ENCODE measurements around the gene QRICH1. TPM values are rescaled to one million over a fixed set of nuclear protein-coding genes. Genes with fewer than 3 reads are reported as not detected.

Gene QRICH1
- total and polyA plus RNA-seq, 2 of the 13 experiments (the other 11 are each of a cell fraction or from before 2014, with no cell fraction given) = 52.6 to 102 TPM

DNA sequence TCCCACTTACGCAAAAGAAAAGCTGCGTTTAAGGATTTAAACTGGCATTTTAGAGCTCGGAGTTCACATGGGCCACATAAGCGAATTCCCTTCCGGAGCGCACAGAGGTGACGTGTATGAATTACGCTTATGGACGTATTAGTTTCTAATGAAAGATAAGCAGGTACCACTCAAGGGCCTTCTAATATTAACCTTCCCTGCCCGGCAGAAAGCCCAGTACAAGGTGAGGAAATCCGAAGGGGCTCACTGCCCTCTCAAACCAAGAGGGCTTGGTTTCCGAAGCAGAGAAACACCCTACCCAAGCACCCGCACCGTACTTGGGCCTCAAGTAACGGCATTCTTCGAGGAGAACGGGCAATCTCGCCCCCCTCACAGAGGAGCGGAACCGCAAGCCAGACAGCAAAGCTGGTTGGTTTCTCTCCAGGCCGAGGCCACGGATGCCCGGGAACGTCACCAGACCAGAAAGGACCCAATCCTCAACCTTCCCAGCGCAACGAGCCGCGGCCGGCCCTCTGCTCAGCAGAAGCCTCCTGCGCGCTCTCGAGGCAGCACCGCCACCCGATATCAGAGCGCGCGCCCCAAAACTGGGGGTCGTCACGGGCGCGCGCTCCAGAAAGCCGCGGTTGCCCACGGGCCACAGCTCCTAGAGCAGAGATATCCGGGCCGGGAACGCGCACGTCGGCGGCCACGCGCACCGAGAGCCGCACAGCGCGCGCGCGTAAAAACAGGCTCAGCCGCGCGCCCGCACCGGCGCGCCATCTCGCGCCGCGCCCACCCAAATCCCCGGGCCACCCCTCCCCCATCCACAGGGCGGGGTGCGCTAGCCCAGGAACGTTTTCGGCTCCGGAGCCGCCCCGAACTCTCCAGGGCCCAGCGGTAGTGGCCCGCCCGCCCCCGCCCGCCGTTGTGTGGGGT is 676 bp downstream of the QRICH1 start (continued):
- TF ChIP-seq KDM2A (CRISPR knock-in tag; IDR thresholded peaks at IDR 0.05; ENCODE audit: borderline replicate concordance, low read depth) = no peak
- TF ChIP-seq REPIN1 (CRISPR knock-in tag; IDR thresholded peaks at IDR 0.05; ENCODE audit: borderline replicate concordance, low read depth) = no peak
- 0 out of 2 replicates have a peak, but pooled peaks have one; percentile 3 for TF ChIP-seq ZFX (CRISPR knock-in tag; IDR thresholded peaks at IDR 0.05; ENCODE audit: low read depth)
- no peak for TF ChIP-seq RARG (CRISPR knock-in tag; IDR thresholded peaks at IDR 0.05; ENCODE audit: low read depth)
- no peak; the same call in 1 of the 2 replicates for TF ChIP-seq NAIF1 (CRISPR knock-in tag; IDR thresholded peaks at IDR 0.05; ENCODE audit: borderline replicate concordance)
- no peak for TF ChIP-seq HOXA3 (CRISPR knock-in tag; IDR thresholded peaks at IDR 0.05)
- TF ChIP-seq ZNF350 (CRISPR knock-in tag; IDR thresholded peaks at IDR 0.05; ENCODE audit: borderline replicate concordance, low read depth) = 0 out of 2 replicates have a peak, but pooled peaks have one; percentile 19
- TF ChIP-seq ZNF768 (CRISPR knock-in tag; IDR thresholded peaks at IDR 0.05) = peak; percentile 23; the same call in 1 of the 2 replicates
- TF ChIP-seq, protein P1, sequence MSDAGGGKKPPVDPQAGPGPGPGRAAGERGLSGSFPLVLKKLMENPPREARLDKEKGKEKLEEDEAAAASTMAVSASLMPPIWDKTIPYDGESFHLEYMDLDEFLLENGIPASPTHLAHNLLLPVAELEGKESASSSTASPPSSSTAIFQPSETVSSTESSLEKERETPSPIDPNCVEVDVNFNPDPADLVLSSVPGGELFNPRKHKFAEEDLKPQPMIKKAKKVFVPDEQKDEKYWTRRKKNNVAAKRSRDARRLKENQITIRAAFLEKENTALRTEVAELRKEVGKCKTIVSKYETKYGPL (CRISPR knock-in tag; IDR thresholded peaks at IDR 0.05) = no peak
- no peak for TF ChIP-seq NFIC (IDR thresholded peaks at IDR 0.05; ENCODE audit: low read length)
- TF ChIP-seq, protein P2, sequence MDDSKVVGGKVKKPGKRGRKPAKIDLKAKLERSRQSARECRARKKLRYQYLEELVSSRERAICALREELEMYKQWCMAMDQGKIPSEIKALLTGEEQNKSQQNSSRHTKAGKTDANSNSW (CRISPR knock-in tag; IDR thresholded peaks at IDR 0.05; ENCODE audit: borderline replicate concordance) = peak; percentile 55; the same call in 1 of the 2 replicates
- TF ChIP-seq ZFP36L2 (CRISPR knock-in tag; IDR thresholded peaks at IDR 0.05) = no peak
- peak; percentile 39; the same call in 1 of the 2 replicates for TF ChIP-seq ZNF430 (CRISPR knock-in tag; IDR thresholded peaks at IDR 0.05)
- TF ChIP-seq, protein P3, sequence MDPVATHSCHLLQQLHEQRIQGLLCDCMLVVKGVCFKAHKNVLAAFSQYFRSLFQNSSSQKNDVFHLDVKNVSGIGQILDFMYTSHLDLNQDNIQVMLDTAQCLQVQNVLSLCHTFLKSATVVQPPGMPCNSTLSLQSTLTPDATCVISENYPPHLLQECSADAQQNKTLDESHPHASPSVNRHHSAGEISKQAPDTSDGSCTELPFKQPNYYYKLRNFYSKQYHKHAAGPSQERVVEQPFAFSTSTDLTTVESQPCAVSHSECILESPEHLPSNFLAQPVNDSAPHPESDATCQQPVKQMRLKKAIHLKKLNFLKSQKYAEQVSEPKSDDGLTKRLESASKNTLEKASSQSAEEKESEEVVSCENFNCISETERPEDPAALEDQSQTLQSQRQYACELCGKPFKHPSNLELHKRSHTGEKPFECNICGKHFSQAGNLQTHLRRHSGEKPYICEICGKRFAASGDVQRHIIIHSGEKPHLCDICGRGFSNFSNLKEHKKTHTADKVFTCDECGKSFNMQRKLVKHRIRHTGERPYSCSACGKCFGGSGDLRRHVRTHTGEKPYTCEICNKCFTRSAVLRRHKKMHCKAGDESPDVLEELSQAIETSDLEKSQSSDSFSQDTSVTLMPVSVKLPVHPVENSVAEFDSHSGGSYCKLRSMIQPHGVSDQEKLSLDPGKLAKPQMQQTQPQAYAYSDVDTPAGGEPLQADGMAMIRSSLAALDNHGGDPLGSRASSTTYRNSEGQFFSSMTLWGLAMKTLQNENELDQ (CRISPR knock-in tag; IDR thresholded peaks at IDR 0.05; ENCODE audit: borderline replicate concordance) = no peak
- no peak for TF ChIP-seq MXD4 (CRISPR knock-in tag; IDR thresholded peaks at IDR 0.05)
- peak; percentile 79; the same call in 1 of the 2 replicates for TF ChIP-seq ZSCAN29 (CRISPR knock-in tag; conservative IDR thresholded peaks at IDR 0.05)
- peak; percentile 13; the same call in 1 of the 2 replicates for TF ChIP-seq ZNF383 (CRISPR knock-in tag; IDR thresholded peaks at IDR 0.05; ENCODE audit: borderline replicate concordance)
- TF ChIP-seq, protein P4, sequence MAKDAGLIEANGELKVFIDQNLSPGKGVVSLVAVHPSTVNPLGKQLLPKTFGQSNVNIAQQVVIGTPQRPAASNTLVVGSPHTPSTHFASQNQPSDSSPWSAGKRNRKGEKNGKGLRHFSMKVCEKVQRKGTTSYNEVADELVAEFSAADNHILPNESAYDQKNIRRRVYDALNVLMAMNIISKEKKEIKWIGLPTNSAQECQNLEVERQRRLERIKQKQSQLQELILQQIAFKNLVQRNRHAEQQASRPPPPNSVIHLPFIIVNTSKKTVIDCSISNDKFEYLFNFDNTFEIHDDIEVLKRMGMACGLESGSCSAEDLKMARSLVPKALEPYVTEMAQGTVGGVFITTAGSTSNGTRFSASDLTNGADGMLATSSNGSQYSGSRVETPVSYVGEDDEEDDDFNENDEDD (CRISPR knock-in tag; IDR thresholded peaks at IDR 0.05; ENCODE audit: borderline replicate concordance) = peak; percentile 2; the same call in 1 of the 2 replicates
- 0 out of 2 replicates have a peak, but pooled peaks have one; percentile 47 for TF ChIP-seq ZNF317 (CRISPR knock-in tag; IDR thresholded peaks at IDR 0.05)
- TF ChIP-seq ZNF563 (CRISPR knock-in tag; IDR thresholded peaks at IDR 0.05) = no peak
- TF ChIP-seq NKX3-1 (CRISPR knock-in tag; IDR thresholded peaks at IDR 0.05) = 0 out of 2 replicates have a peak, but pooled peaks have one; percentile 52
- no peak for TF ChIP-seq STAT5B (CRISPR knock-in tag; IDR thresholded peaks at IDR 0.05)
- no peak for TF ChIP-seq ZNF143 (CRISPR knock-in tag; IDR thresholded peaks at IDR 0.05)
- TF ChIP-seq, protein P5, sequence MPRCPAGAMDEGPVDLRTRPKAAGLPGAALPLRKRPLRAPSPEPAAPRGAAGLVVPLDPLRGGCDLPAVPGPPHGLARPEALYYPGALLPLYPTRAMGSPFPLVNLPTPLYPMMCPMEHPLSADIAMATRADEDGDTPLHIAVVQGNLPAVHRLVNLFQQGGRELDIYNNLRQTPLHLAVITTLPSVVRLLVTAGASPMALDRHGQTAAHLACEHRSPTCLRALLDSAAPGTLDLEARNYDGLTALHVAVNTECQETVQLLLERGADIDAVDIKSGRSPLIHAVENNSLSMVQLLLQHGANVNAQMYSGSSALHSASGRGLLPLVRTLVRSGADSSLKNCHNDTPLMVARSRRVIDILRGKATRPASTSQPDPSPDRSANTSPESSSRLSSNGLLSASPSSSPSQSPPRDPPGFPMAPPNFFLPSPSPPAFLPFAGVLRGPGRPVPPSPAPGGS (CRISPR knock-in tag; IDR thresholded peaks at IDR 0.05) = no peak

Measured in HepG2 (cell line).